ENCODE results near the gene DPYD. TPM values are rescaled to one million over a fixed set of nuclear protein-coding genes. Genes with fewer than 3 reads are reported as not detected.

The DPYD gene
- total and polyA plus RNA-seq, 2 donors from 2014 or later: 4.9 to 41.6 TPM

- TF ChIP-seq CTCF (IDR thresholded peaks at IDR 0.05; ENCODE audit: borderline replicate concordance, extremely low read depth, insufficient read depth): no peak
- DNase-seq: no peak
- FAIRE-seq: no peak
- intact Hi-C loops (cut with DNase I): no loop called here
- H3K27me3 ChIP-seq (ENCODE audit: control insufficient read depth, insufficient read depth, low read length): no peaks in the 10 kb centered on the region
- H3K4me1 ChIP-seq (ENCODE audit: control insufficient read depth in 2 of 3, insufficient read depth in 2 of 3, low read depth in 1 of 3, low read length in 3 of 3): no peaks in the 10 kb centered on the region
- no peak overlapping the region for H3K9ac ChIP-seq (ENCODE audit: low read length in 3 of 3)
- no peak overlapping the region for H3K4me3 ChIP-seq (ENCODE audit: low read length in 3 of 3)
- no peaks in the 10 kb centered on the region for H3K9me3 ChIP-seq (ENCODE audit: control insufficient read depth in 2 of 3, insufficient read depth in 1 of 3, low read length in 3 of 3)
- no peak overlapping the region for H3K27ac ChIP-seq (ENCODE audit: low read depth in 2 of 2, low read length in 2 of 2)
- no peaks in the 10 kb centered on the region for H3K36me3 ChIP-seq (ENCODE audit: control insufficient read depth in 2 of 3, insufficient read depth in 3 of 3, low read length in 3 of 3)
Observed at GRCh38 chr1:97143236-97143882, 777.5 kb downstream of the DPYD start.

GRCh38 chr1:97140611-97141010, 780.2 kb downstream of the DPYD start:
- no peaks in the 10 kb centered on the region for H3K36me3 ChIP-seq (ENCODE audit: control insufficient read depth in 2 of 3, insufficient read depth in 3 of 3, low read length in 3 of 3)
- no peaks in the 10 kb centered on the region for H3K27me3 ChIP-seq (ENCODE audit: control insufficient read depth, insufficient read depth, low read length)
- intact Hi-C loops (cut with DNase I): no loop called here
- TF ChIP-seq CTCF (IDR thresholded peaks at IDR 0.05; ENCODE audit: borderline replicate concordance, extremely low read depth, insufficient read depth): no peak
- no peaks in the 10 kb centered on the region for H3K9me3 ChIP-seq (ENCODE audit: control insufficient read depth in 2 of 3, insufficient read depth in 1 of 3, low read length in 3 of 3)
- H3K4me1 ChIP-seq (ENCODE audit: control insufficient read depth in 2 of 3, insufficient read depth in 2 of 3, low read depth in 1 of 3, low read length in 3 of 3): no peaks in the 10 kb centered on the region
- FAIRE-seq (no peak), DNase-seq (no peak)
- H3K27ac ChIP-seq (ENCODE audit: low read depth in 2 of 2, low read length in 2 of 2): no peak overlapping the region
- H3K4me3 ChIP-seq (ENCODE audit: low read length in 3 of 3): no peak overlapping the region
- H3K9ac ChIP-seq (ENCODE audit: low read length in 3 of 3): no peak overlapping the region

- Histone ChIP-seq H3K27me3 (ENCODE audit: control insufficient read depth, insufficient read depth, low read length) (no peaks in the 10 kb centered on the region), H3K27ac (ENCODE audit: low read depth in 2 of 2, low read length in 2 of 2) (no peak overlapping the region), H3K9me3 (ENCODE audit: control insufficient read depth in 2 of 3, insufficient read depth in 1 of 3, low read length in 3 of 3) (no peaks in the 10 kb centered on the region), H3K9ac (ENCODE audit: low read length in 3 of 3) (no peak overlapping the region), H3K4me1 (ENCODE audit: control insufficient read depth in 2 of 3, insufficient read depth in 2 of 3, low read depth in 1 of 3, low read length in 3 of 3) (no peaks in the 10 kb centered on the region), H3K36me3 (ENCODE audit: control insufficient read depth in 2 of 3, insufficient read depth in 3 of 3, low read length in 3 of 3) (no peaks in the 10 kb centered on the region), H3K4me3 (ENCODE audit: low read length in 3 of 3) (no peak overlapping the region)
- FAIRE-seq (no peak), DNase-seq (no peak)
- intact Hi-C loops (cut with DNase I): no loop called here
- TF ChIP-seq CTCF (IDR thresholded peaks at IDR 0.05; ENCODE audit: borderline replicate concordance, extremely low read depth, insufficient read depth): no peak
Observed at GRCh38 chr1:97139512-97139911, 781.3 kb downstream of the DPYD start.

All from kidney (tissue), 14 donors.